Adrenal gland (tissue), 12 donors: ENCODE data around the gene CST1. TPM values are rescaled to one million over a fixed set of nuclear protein-coding genes. Genes with fewer than 3 reads are reported as not detected.

Experiments used
- DNase-seq, 7 donors: peaks; one replicate each; pipeline ENCODE4 v3.0.0-alpha.2; 2019 to 2020
- H3K27ac ChIP-seq, 5 donors: fragments of 200-600 bp; sonication (generic) in 4 of 5; 1 replicate in 3 of 5; 2 replicates in 2 of 5; pipeline versions ENCODE4 v1.5.1 to v1.8.0; 2016 to 2020; ENCODE audit warnings: mild to moderate bottlenecking in 1 of 5
- H3K27me3 ChIP-seq: fragments of 200-600 bp; 2 replicates; pipeline ENCODE4 v1.8.0; 2021
- H3K36me3 ChIP-seq, 2 donors: fragments of 200-600 bp; replicated peaks in 1 of 2; 1 replicate in 1 of 2; 2 replicates in 1 of 2; pipeline versions ENCODE4 v1.5.1 to v1.8.0; 2018 to 2022
- H3K4me1 ChIP-seq, 2 donors: fragments of 200-600 bp; replicated peaks in 1 of 2; 1 replicate in 1 of 2; 2 replicates in 1 of 2; pipeline versions ENCODE4 v1.5.1 to v1.8.0; 2018 to 2021
- H3K4me3 ChIP-seq, 4 donors: fragments of 200-600 bp; sonication (generic) in 3 of 4; one replicate each; pipeline ENCODE4 v1.5.1; 2016 to 2018
- H3K9me3 ChIP-seq, 3 donors: fragments of 200-600 bp; sonication (generic) in 1 of 3; replicated peaks in 1 of 3; 1 replicate in 2 of 3; 2 replicates in 1 of 3; pipeline versions ENCODE4 v1.5.1 to v1.8.0; 2016 to 2021
- CTCF ChIP-seq, 6 experiments: fragments of 450-650 bp in 4 of 6; fragments of 200-600 bp in 2 of 6; sonication (generic) in 1 of 6; IDR thresholded peaks; 1 replicate in 5 of 6; 2 replicates in 1 of 6; pipeline versions ENCODE4 v1.5.1 to v1.8.0; 2016 to 2021; ENCODE audit warnings: antibody characterized with exemption in 6 of 6, mild to moderate bottlenecking in 2 of 6, moderate library complexity in 1 of 6
- POLR2A ChIP-seq, 2 donors: fragments of 450-650 bp; IDR thresholded peaks; one replicate each; pipeline ENCODE4 v1.6.1; 2017; ENCODE audit warnings: antibody characterized with exemption in 2 of 2, mild to moderate bottlenecking in 2 of 2, moderate library complexity in 1 of 2
- WGBS, 4 donors: extraction: QIAGEN DNeasy Blood & Tissue Kit in 2 of 4; methylation state at CpG; one replicate each; pipeline versions ENCODE4 v1.1.5 to v1.1.7; 2013 to 2017; 5-methylcytosine and 5-hydroxymethylcytosine counted together
- intact Hi-C, 2 donors: fragments of 100-400 bp; cut with DNase I; formaldehyde crosslinking; loops; one replicate each; pipeline versions ENCODE4 v1.14.1 to v1.15.0; 2022 to 2023
- polyA plus RNA-seq, 3 donors: library from polyadenylated mRNA; stranded (reverse); fragments of 200-250 nt in 2 of 3; fragments of 350-450 nt in 1 of 3; fragmentation: Illumina TruSeq in 1 of 3; extraction: RNeasy Lipid Tissue Mini Kit (QIAGEN cat#74804) in 1 of 3; gene quantifications; one replicate each; pipeline ENCODE4 v1.2.3, GENCODE V29; 2013 to 2014
- total RNA-seq, 9 donors: library from RNA; depleted of rRNA in 4 of 9; stranded (reverse); fragments of >200 nt in 4 of 9; fragments of 120-200 nt in 1 of 9; fragmentation: NEBNext Ultra II Directional in 1 of 9; extraction: Animal tissue kit (Norgen Biotek cat#: 25700) in 1 of 9; gene quantifications; one replicate each; pipeline versions ENCODE4 v1.1.0 to v1.2.4, GENCODE V29; 2013 to 2023
- donor health status: healthy with polysubstance abuse.
- donor health status: Bipolar disorder and iron deficiency.
- donor health status: DM: yes; HTN: yes; CAD: no.
- donor health status: DM: no; HTN: no; CAD: no.
- donor health status: DM: no; HTN: no; CAD: no.
- donor health status: DM: yes; HTN: yes; CAD: no.

The CST1 gene
- total and polyA plus RNA-seq, 12 donors = 0.13 to 1.3 (median 0.56) TPM; not detected in 9

DNA sequence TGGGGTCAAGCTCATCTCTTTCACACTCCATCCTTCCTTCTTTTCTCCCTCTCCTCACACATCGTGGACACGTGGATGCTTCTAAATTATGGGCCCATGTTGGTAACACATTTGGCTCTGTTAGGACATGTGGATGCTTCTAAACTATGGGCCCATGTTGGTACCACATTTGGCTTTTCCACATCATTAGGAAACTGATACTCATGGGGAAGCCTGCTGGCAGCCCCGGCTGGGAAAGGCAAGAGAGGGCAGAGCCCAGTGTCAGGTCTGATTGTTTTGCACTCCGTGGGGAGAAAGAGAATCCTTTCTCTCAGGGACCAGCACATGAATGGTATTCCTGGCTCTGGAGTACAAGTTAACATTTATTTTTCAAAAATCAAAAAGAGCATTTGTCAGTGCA, 4.0 kb upstream of the CST1 start:
- WGBS, 4 donors = 69 to 83% (median 77%) methylated on average over 4 of the region's 4 CpGs
- no peak overlapping the region for H3K4me3 ChIP-seq
- H3K27ac ChIP-seq = no peak overlapping the region
- no peaks in the 10 kb centered on the region for H3K4me1 ChIP-seq
- H3K9me3 ChIP-seq = no peaks in the 10 kb centered on the region
- DNase-seq = no peak
- H3K36me3 ChIP-seq = no peaks in the 10 kb centered on the region
- intact Hi-C loops = no loop called here
- H3K27me3 ChIP-seq = no peaks in the 10 kb centered on the region
- no peak for TF ChIP-seq CTCF (IDR thresholded peaks at IDR 0.05)
- no peak for TF ChIP-seq POLR2A (IDR thresholded peaks at IDR 0.05)

- Histone ChIP-seq H3K27ac (no peak overlapping the region), H3K9me3 (no peaks in the 10 kb centered on the region), H3K4me3 (no peak overlapping the region), H3K27me3 (no peaks in the 10 kb centered on the region), H3K36me3 (no peaks in the 10 kb centered on the region), H3K4me1 (no peaks in the 10 kb centered on the region)
- no peak for DNase-seq
- TF ChIP-seq POLR2A (IDR thresholded peaks at IDR 0.05) (no peak), CTCF (IDR thresholded peaks at IDR 0.05) (no peak)
- 83 to 93% (median 87%) methylated on average over 2 of the region's 2 CpGs for WGBS, 4 donors
- intact Hi-C loops = no loop called here
These were observed 2.9 kb upstream of the CST1 start for GRCh38 chr20:23753589-23753988.

DNA sequence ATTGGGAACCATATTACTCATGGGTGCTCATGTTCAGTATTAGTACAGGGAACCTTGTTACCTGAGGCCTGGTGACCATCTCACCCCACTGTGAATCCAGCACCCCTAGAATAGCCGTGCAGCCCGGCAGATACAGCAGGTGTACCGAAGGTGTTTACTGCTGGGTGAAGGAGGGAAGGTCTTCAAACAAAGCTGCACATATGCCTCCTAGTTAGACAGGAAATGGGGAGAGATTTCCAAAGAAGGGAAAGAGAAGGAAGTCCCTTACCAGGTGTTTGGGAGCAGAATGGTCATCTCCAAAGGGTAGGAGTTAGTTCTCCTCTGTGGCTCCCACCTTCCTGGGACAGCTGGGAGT, 2.4 kb upstream of the CST1 start:
- WGBS, 4 donors = 92 to 94% (median 93%) methylated on average over 3 of the region's 3 CpGs
- no peaks in the 10 kb centered on the region for H3K4me1 ChIP-seq
- H3K27ac ChIP-seq = no peak overlapping the region
- no peaks in the 10 kb centered on the region for H3K27me3 ChIP-seq
- intact Hi-C loops = no loop called here
- TF ChIP-seq CTCF (IDR thresholded peaks at IDR 0.05) = no peak
- TF ChIP-seq POLR2A (IDR thresholded peaks at IDR 0.05) = no peak
- H3K4me3 ChIP-seq = no peak overlapping the region
- H3K36me3 ChIP-seq = no peaks in the 10 kb centered on the region
- no peaks in the 10 kb centered on the region for H3K9me3 ChIP-seq
- DNase-seq = no peak

GRCh38 chr20:23752481-23753193, 1.9 kb upstream of the CST1 start:
- no peaks in the 10 kb centered on the region for H3K4me1 ChIP-seq
- TF ChIP-seq POLR2A (IDR thresholded peaks at IDR 0.05) = no peak
- TF ChIP-seq CTCF (IDR thresholded peaks at IDR 0.05) = no peak
- no peak for DNase-seq
- H3K9me3 ChIP-seq = no peaks in the 10 kb centered on the region
- no peaks in the 10 kb centered on the region for H3K36me3 ChIP-seq
- no peaks in the 10 kb centered on the region for H3K27me3 ChIP-seq
- H3K4me3 ChIP-seq = no peak overlapping the region
- no peak overlapping the region for H3K27ac ChIP-seq
- intact Hi-C loops = no loop called here
- WGBS, 4 donors = 72 to 76% (median 73%) methylated on average over 7 to 11 of the region's 11 CpGs
